Measurements from ENCODE around the gene HECW1.

The HECW1 gene

GRCh38 chr7:43248961-43249822 is 136.7 kb downstream of the HECW1 start:
- no peak for DNase-seq (ENCODE audit: low spot score in 2 of 2)
- Histone ChIP-seq H3K9me3 (no peaks in the 10 kb centered on the region), H3K36me3 (replicated peaks) (no peaks in the 10 kb centered on the region), H3K4me3 (no peak overlapping the region), H3K27me3 (ENCODE audit: low read depth) (no peaks in the 10 kb centered on the region), H3K4me1 (no peaks in the 10 kb centered on the region)
- in situ Hi-C loops (cut with MboI; ENCODE audit: low sequenced_read_pairs), result no loop called here

GRCh38 chr7:43249823-43250145 is 137.3 kb downstream of the HECW1 start:
- in situ Hi-C loops (cut with MboI; ENCODE audit: low sequenced_read_pairs), result no loop called here
- no peak for DNase-seq (ENCODE audit: low spot score in 2 of 2)
- H3K36me3 ChIP-seq (replicated peaks), result no peaks in the 10 kb centered on the region
- H3K9me3 ChIP-seq, result no peaks in the 10 kb centered on the region
- no peaks in the 10 kb centered on the region for H3K27me3 ChIP-seq (ENCODE audit: low read depth)
- no peaks in the 10 kb centered on the region for H3K4me1 ChIP-seq
- H3K4me3 ChIP-seq, result no peak overlapping the region

DNA sequence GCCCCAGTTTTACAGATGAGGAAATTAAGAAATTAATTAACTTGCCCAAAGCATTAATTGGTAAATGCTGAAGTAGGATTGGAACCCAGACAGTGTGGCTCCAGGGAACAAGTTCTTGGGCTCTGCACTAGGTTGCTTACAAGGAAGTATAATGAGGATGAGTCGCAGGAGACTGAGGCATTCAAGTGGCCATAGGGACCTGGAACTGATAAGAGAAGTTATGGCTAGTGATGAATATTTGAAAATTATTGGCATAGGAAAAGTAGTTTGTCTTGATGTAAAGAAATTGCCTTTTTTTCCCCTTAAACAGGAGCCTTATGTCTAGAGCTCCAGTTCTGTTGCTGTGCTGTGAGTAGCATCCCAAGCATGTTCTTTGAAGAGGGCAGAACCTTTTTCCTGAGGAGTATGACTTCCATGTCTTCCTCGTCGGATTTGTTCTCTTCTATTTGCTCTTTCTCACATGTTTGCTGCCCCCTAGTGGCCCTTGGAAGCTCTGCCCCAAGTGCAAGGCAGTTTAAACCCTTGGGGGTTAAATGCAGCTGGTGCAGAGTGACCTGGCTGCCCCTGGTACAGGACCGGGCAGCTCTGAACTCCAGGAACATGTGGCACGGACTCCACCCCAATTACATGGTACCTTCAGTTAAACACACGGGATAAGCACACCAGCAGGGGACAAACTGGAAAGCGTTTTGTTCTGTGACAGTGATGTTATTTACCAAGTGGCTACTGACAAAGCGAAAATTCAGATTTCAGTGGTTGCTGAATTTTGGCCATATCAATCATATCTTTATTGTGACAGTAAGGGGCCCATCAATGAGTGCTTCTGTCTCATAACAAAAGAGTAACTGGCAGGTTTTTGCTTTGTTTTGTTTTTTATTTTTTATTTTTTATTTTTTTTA is 148.8 kb downstream of the HECW1 start:
- H3K9me3 ChIP-seq, result no peaks in the 10 kb centered on the region
- H3K36me3 ChIP-seq (replicated peaks), result no peaks in the 10 kb centered on the region
- in situ Hi-C loops (cut with MboI; ENCODE audit: low sequenced_read_pairs), result no loop called here
- DNase-seq (ENCODE audit: low spot score in 2 of 2), result peak; percentile 71 to 82
- no peak overlapping the region for H3K4me3 ChIP-seq
- no peaks in the 10 kb centered on the region for H3K27me3 ChIP-seq (ENCODE audit: low read depth)
- no peaks in the 10 kb centered on the region for H3K4me1 ChIP-seq

DNA sequence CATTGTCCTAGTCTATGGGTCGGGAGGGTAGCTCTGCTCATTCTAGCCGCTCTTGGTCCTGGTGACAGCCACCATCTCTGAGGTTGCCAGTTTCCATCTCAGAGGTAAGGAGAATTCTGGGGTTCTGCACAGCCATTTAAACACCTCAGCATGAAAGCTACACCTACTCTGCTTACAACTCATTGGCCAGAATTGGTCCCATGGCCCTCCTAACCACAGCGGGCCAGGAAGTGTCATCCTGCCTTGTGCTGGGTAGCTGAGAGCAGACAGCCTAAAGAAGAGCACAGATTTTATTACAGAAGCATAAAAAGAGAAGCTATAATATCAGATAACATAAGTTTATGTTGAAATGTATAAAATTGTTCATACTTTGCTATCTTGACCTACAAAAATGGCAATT is 152.7 kb downstream of the HECW1 start:
- Histone ChIP-seq H3K4me1 (no peaks in the 10 kb centered on the region), H3K4me3 (no peak overlapping the region), H3K27me3 (ENCODE audit: low read depth) (no peaks in the 10 kb centered on the region), H3K36me3 (replicated peaks) (no peaks in the 10 kb centered on the region), H3K9me3 (no peaks in the 10 kb centered on the region)
- in situ Hi-C loops (cut with MboI; ENCODE audit: low sequenced_read_pairs), result no loop called here
- no peak for DNase-seq (ENCODE audit: low spot score in 2 of 2)

DNA sequence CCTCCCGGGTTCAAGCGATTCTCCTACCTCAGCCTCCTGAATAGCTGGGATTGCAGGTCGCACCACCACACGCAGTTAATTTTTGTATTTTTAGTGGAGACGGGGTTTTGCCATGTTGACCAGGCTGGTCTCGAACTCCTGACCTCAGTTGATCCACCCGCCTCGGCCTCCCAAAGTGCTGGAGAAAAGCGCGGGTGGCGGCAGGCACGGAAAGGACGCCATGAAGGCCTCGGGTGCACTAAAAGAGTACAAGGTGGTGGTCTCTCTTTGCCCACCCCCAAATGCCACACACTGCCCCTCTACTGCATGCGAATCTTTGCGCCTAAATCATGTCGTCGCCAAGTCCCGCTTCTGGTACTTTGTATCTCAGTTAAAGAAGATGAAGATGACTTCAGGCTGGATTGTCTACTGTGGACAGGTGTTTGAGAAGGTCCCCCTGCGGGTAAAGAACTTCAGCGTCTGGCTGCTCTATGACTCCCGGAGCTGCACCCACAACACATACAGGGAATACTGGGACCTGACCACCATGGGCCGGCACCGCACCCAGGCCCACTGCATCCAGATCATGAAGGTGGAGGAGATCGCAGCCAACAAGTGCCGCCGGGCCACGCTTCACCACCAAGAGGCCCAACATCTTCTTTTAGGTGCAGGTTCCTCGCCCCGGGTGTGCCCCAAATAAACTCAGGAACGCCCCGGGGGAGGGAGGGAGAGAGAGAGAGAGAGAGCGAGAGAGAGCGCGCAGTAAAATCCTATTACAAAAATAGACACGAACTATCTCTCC is 161.7 kb downstream of the HECW1 start:
- in situ Hi-C loops (cut with MboI; ENCODE audit: low sequenced_read_pairs), result no loop called here
- DNase-seq (ENCODE audit: low spot score in 2 of 2), result no peak
- 0 out of 2 replicates have a peak, but pooled peaks cover 6% of the 10 kb centered on the region for H3K9me3 ChIP-seq

GRCh38 chr7:43274752-43275151 is 162.3 kb downstream of the HECW1 start:
- Histone ChIP-seq H3K27me3 (ENCODE audit: low read depth) (peaks cover 2% of the 10 kb centered on the region; the same call in 1 of the 2 replicates), H3K4me1 (no peaks in the 10 kb centered on the region), H3K9me3 (0 out of 2 replicates have a peak, but pooled peaks cover 6% of the 10 kb centered on the region), H3K36me3 (replicated peaks) (no peaks in the 10 kb centered on the region), H3K4me3 (no peak overlapping the region)
- no peak for DNase-seq (ENCODE audit: low spot score in 2 of 2)
- in situ Hi-C loops (cut with MboI; ENCODE audit: low sequenced_read_pairs), result no loop called here

More for the DNA sequence above, 161.7 kb downstream of the HECW1 start:
- no peaks in the 10 kb centered on the region for H3K36me3 ChIP-seq (replicated peaks)
- H3K4me1 ChIP-seq, result no peaks in the 10 kb centered on the region
- peaks cover 2% of the 10 kb centered on the region; the same call in 1 of the 2 replicates for H3K27me3 ChIP-seq (ENCODE audit: low read depth)
- no peak overlapping the region for H3K4me3 ChIP-seq

- no peak for DNase-seq (ENCODE audit: low spot score in 2 of 2)
- in situ Hi-C loops (cut with MboI; ENCODE audit: low sequenced_read_pairs), result no loop called here
- Histone ChIP-seq H3K36me3 (replicated peaks) (no peaks in the 10 kb centered on the region), H3K9me3 (0 out of 2 replicates have a peak, but pooled peaks cover 3% of the 10 kb centered on the region), H3K4me1 (no peaks in the 10 kb centered on the region), H3K27me3 (ENCODE audit: low read depth) (peaks cover 8% of the 10 kb centered on the region), H3K4me3 (no peak overlapping the region)
These were observed 164.1 kb downstream of the HECW1 start for GRCh38 chr7:43276547-43276946.

GRCh38 chr7:43278088-43278644 is 165.7 kb downstream of the HECW1 start:
- Histone ChIP-seq H3K9me3 (no peaks in the 10 kb centered on the region), H3K36me3 (replicated peaks) (no peaks in the 10 kb centered on the region), H3K27me3 (ENCODE audit: low read depth) (peaks cover 8% of the 10 kb centered on the region), H3K4me1 (no peaks in the 10 kb centered on the region), H3K4me3 (no peak overlapping the region)
- DNase-seq (ENCODE audit: low spot score in 2 of 2), result no peak
- in situ Hi-C loops (cut with MboI; ENCODE audit: low sequenced_read_pairs), result no loop called here

GRCh38 chr7:43281268-43281667 is 168.8 kb downstream of the HECW1 start:
- Histone ChIP-seq H3K9me3 (no peaks in the 10 kb centered on the region), H3K36me3 (replicated peaks) (no peaks in the 10 kb centered on the region), H3K27me3 (ENCODE audit: low read depth) (peaks cover 8% of the 10 kb centered on the region), H3K4me1 (no peaks in the 10 kb centered on the region), H3K4me3 (no peak overlapping the region)
- in situ Hi-C loops (cut with MboI; ENCODE audit: low sequenced_read_pairs), result no loop called here
- no peak for DNase-seq (ENCODE audit: low spot score in 2 of 2)

DNA sequence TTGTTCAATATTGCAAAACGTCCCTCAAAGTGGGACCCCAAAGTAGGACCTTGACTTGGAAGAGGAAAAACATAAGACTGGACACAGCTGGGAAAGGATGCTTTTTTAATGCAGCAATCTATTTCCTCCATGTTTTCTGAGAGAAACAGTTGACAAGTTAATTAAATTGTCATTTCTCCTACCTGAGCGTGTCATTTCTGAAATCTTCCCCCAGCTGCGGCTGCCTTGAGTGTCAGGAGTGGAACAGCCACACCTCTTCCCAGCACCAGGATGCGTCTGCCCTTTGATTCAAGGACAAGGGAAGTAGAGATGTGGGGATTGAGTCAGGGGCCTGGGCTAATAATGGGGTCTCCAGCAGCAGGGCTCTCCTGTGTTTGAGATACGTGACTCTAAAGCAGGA is 171.3 kb downstream of the HECW1 start:
- Histone ChIP-seq H3K9me3 (no peaks in the 10 kb centered on the region), H3K27me3 (ENCODE audit: low read depth) (peaks cover 8% of the 10 kb centered on the region), H3K4me3 (no peak overlapping the region), H3K4me1 (no peaks in the 10 kb centered on the region), H3K36me3 (replicated peaks) (no peaks in the 10 kb centered on the region)
- DNase-seq (ENCODE audit: low spot score in 2 of 2), result no peak
- in situ Hi-C loops (cut with MboI; ENCODE audit: low sequenced_read_pairs), result no loop called here

GRCh38 chr7:43289826-43290225 is 177.4 kb downstream of the HECW1 start:
- in situ Hi-C loops (cut with MboI; ENCODE audit: low sequenced_read_pairs), result no loop called here
- Histone ChIP-seq H3K36me3 (replicated peaks) (no peaks in the 10 kb centered on the region), H3K9me3 (peaks cover 18% of the 10 kb centered on the region), H3K27me3 (ENCODE audit: low read depth) (no peaks in the 10 kb centered on the region), H3K4me3 (no peak overlapping the region), H3K4me1 (peaks cover 7% of the 10 kb centered on the region)
- DNase-seq (ENCODE audit: low spot score in 2 of 2), result peak in 1 of 2 experiments; percentile 38

DNA sequence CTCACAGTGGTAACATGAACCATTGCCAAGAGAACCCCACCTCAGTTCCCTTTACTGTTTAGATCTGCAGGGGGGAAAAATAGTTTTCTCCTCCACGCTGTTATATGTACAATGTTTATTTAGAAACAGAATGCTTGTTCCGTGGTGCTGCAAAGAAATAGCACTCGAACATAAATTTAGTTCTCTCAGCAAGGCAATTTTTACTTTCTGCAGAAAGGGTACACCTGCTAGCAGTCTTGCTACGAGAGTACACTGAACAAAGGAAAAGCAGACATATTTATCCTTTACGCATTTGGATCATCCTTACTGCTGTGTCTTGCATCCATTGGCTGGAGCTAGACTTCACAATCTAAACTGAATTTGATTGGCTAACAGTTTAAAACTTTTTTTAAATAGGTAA is 178.5 kb downstream of the HECW1 start:
- Histone ChIP-seq H3K9me3 (peaks cover 18% of the 10 kb centered on the region), H3K4me3 (no peak overlapping the region), H3K36me3 (replicated peaks) (no peaks in the 10 kb centered on the region), H3K27me3 (ENCODE audit: low read depth) (no peaks in the 10 kb centered on the region), H3K4me1 (peaks cover 7% of the 10 kb centered on the region)
- in situ Hi-C loops (cut with MboI; ENCODE audit: low sequenced_read_pairs), result no loop called here
- DNase-seq (ENCODE audit: low spot score in 2 of 2), result no peak

DNA sequence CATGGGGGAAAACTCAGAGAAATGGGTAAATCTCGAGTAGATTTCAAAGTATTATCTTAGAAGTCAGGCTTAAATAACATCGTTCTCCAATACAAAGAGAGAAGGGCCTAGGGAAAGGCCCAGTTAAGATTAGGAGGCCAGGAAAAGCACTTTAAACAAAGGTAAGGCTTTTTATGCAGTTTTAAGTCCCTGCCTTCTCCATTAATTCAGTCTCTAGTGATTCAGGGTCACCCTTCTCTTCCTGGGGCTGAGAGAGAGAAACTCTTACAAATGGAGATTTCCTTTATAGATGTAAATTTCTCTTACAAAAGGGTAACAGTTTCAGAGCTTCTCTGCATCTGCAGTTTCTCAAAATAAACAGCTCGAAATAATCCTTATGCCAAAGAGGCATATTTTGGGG is 179.3 kb downstream of the HECW1 start:
- peak; percentile 25 to 91 for DNase-seq (ENCODE audit: low spot score in 2 of 2)

More for the DNA sequence above, 179.3 kb downstream of the HECW1 start:
- Histone ChIP-seq H3K9me3 (peaks cover 18% of the 10 kb centered on the region), H3K27me3 (ENCODE audit: low read depth) (no peaks in the 10 kb centered on the region), H3K4me1 (peaks cover 7% of the 10 kb centered on the region), H3K36me3 (replicated peaks) (no peaks in the 10 kb centered on the region), H3K4me3 (no peak overlapping the region)
- in situ Hi-C loops (cut with MboI; ENCODE audit: low sequenced_read_pairs), result no loop called here

All from HAP-1 (cell line).